GM19023 (cell line): ENCODE data around the gene MIPOL1.
"Not testable (repeated sequence)": the region's sequence is repeated elsewhere in the genome, so short reads cannot be mapped to it uniquely, and the experiment has no call there.

Experiments used
- ATAC-seq: cut with Tn5 transposase; IDR thresholded peaks from one replicate; pipeline ENCODE4 v1.9.1; 2021; ENCODE audit warnings: mild to moderate bottlenecking, moderate library complexity; ENCODE audit not compliant: unreplicated experiment

Gene MIPOL1

DNA sequence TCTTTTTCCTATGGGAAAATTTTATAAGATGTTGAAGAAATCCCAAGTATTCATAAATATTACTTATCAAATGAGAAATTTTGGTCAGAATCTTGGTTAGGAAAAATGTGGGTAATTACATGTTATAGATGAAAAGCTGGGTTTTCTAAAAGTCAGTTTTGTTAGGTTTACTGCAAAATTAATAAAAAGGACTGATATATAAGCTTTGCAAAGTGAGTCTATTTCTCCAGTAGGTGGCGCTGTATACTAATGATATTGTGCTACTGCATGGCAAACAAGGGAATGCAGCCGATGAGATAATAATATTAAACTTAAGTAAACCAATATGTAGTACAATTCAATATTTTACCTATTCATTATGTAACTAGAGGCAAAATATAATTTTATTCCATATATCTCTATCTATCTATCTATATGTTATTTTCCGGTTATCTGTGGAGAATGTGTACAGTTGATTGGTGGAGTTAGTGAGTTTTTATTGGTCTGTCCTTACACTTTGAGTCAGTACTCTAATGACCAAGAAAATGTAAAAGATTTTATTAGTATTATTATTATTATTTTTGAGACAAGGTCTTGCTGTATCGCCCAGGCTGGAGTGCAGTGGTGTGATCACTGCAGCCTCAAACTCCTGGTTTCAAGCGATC is 32.9 kb downstream of the MIPOL1 start:
- ATAC-seq: no peak

GRCh38 chr14:37232907-37233481 is 35.3 kb downstream of the MIPOL1 start:
- no peak for ATAC-seq

- ATAC-seq: no peak
Measured at GRCh38 chr14:37234222-37234621, 36.5 kb downstream of the MIPOL1 start.

GRCh38 chr14:37236044-37236443 is 38.3 kb downstream of the MIPOL1 start:
- ATAC-seq: not testable (repeated sequence)

DNA sequence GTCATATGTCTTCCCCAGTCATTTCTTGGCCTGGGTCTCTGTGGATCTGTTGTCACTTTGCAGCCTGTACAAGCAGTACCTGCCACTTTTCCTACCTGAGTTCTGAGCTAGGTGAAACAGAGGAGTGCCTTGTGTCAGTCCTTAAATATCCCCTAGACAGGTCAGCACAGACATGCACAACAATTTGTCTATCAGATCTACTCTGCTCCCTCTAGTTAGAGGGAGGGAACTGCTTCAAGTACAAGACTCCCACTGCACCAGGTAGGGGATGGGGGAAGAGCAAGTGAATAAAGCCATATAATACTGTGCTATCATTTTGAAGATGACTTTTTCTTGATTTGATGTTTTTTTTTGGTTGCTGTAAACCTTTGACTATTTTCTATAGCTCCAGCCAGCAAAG is 39.4 kb downstream of the MIPOL1 start:
- no peak for ATAC-seq

- ATAC-seq: no peak
Measured at GRCh38 chr14:37237735-37238200, 40.0 kb downstream of the MIPOL1 start.

- ATAC-seq: no peak
Measured at GRCh38 chr14:37241198-37241597, 43.5 kb downstream of the MIPOL1 start.

GRCh38 chr14:37246427-37246829 is 48.7 kb downstream of the MIPOL1 start:
- no peak for ATAC-seq

DNA sequence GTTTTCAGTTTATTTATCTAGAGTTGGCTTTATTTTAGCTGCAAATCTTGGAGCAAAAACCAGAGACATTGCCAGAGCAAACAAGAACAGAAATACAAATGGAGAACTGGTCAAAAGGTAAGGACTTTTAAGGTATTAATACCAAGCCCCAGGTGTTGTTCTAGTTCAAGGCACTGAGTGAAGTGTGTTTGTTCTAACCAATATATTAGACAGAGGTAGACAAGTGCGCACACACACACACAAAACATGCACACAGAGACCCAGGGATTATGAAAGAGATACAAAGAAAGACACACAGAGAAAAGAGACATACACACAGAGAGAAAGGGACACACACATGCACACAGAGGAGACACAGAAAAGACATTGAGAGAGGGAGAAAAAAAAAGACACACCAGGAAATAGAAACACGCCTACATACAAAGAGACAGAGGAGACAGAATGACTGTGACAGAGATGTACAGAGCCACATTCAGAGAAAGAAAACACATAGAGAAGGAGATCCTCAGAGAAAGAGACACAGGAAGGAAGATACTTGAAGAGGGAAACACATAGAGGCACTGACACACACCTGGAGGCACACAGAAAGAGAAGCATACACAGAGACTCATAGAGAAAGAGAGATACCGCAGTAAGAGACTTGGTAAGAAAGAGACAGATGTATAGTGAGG is 50.2 kb downstream of the MIPOL1 start:
- no peak for ATAC-seq

- no peak for ATAC-seq
Measured at GRCh38 chr14:37251775-37252174, 54.0 kb downstream of the MIPOL1 start.

GRCh38 chr14:37252434-37252833 is 54.7 kb downstream of the MIPOL1 start:
- ATAC-seq: no peak

DNA sequence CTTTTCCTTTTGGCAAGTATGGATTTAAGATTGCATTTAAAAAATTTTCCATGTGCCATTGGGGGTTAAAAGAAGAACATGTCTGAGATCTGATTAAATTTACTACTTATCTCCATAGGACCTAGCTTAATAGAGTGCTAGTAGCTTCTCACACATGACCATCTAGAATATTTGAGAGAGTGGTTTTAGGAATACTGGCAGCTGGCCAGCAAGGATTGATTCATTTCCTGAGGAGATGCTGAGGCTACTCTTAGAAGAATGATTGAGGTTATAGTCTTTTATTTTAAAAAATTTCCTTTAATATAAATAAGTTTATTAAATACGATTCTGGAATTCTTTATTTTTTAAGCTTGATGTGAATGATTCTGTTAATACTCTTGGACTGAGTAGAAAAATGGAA is 56.2 kb downstream of the MIPOL1 start:
- no peak for ATAC-seq

DNA sequence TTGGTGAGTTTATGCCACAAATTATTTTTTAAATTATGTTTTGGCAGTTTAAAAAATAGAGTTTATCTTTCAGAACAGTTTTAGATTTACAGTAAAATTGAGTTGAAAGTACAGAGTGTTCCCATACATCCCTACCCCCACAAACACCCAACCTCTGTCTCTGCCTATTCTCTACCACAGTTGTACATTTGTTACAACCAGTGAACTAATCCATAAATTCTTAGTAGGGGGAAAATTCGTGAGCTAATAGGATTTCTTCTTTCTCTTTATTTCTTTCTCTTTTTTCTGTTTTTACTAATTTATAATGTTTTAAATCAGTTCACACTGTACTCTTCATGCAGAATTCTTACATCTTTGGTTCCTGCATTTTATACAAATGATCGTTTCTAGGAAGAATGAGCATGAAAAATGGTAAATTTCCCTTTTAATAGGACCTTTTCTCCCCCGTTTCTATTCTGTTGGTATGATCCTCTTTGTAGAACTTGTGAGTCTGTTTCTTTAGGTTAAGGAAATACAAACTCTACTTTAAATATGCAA is 56.7 kb downstream of the MIPOL1 start:
- no peak for ATAC-seq

GRCh38 chr14:37257501-37258070 is 59.8 kb downstream of the MIPOL1 start:
- ATAC-seq: no peak

GRCh38 chr14:37262649-37263048 is 64.9 kb downstream of the MIPOL1 start:
- no peak for ATAC-seq

- no peak for ATAC-seq
Measured at GRCh38 chr14:37263656-37264236, 66.0 kb downstream of the MIPOL1 start.

DNA sequence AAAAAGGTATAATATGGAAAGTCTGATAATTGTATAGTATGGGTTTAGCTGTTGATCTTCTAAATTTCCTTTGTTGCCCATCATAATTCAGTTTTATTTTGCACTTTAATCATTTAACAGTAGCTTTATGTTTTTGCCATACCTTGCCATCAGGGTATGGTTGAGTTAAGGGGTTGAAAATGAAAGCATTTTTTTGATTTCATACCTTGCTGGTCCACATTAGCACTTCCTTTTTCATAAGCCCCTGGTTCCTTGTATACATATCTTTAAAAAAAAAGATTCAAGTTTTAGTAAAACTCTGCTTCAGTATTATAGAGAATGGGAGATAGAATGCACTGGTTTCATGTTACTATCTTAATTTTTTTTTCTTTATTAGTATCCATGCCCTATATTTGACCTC is 71.1 kb downstream of the MIPOL1 start:
- no peak for ATAC-seq

- no peak for ATAC-seq
Measured at GRCh38 chr14:37270629-37271028, 72.9 kb downstream of the MIPOL1 start.

DNA sequence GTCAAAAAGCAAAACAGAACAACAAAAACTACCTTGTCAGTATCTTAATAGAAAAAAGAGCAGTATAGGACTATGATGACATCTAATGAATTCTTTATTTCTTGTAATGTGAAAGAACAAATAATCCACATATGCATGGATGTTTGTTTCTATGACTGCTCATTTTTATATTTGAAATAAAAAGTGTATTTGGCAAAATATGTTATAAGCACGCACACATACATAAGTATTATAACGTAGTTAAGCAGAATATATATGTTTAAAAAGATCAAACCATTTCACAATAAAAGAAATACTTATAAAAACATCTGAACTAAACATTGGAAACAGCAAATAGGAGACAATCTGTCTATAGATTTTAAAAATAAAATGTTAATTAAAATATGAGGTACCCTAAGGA is 74.8 kb downstream of the MIPOL1 start:
- no peak for ATAC-seq

GRCh38 chr14:37274652-37275051 is 76.9 kb downstream of the MIPOL1 start:
- ATAC-seq: no peak

- ATAC-seq: no peak
Measured at GRCh38 chr14:37275963-37276362, 78.2 kb downstream of the MIPOL1 start.
